HepG2 (cell line): ENCODE results near the gene HID1. TPM values are rescaled to one million over a fixed set of nuclear protein-coding genes. Genes with fewer than 3 reads are reported as not detected.

Source experiments
- HNF4G ChIP-seq, 2 experiments: sonication (generic) in 1 of 2; formaldehyde crosslinking in 1 of 2; IDR thresholded peaks; 2 replicates each; pipeline versions ENCODE4 v1.4.0 to v1.6.1; 2011 to 2020; ENCODE audit warnings: borderline replicate concordance in 2 of 2, low read depth in 2 of 2, mild to moderate bottlenecking in 2 of 2, low read length in 1 of 2, missing genetic modification reagents in 1 of 2, moderate library complexity in 1 of 2
- JUN ChIP-seq: sonication (generic); formaldehyde crosslinking; IDR thresholded peaks from 2 replicates; pipeline ENCODE4 v1.4.0; 2020; ENCODE audit warnings: mild to moderate bottlenecking, missing genetic modification reagents
- KDM1A ChIP-seq: IDR thresholded peaks from 2 replicates; pipeline ENCODE4 v1.6.1; 2016; ENCODE audit warnings: missing compliant biosample characterization
- MAZ ChIP-seq, 2 experiments: sonication (generic) in 1 of 2; formaldehyde crosslinking in 1 of 2; IDR thresholded peaks; 2 replicates each; pipeline versions ENCODE4 v1.5.0 to v1.6.1; 2012 to 2020; ENCODE audit warnings: low read depth in 2 of 2, mild to moderate bottlenecking in 2 of 2, borderline replicate concordance in 1 of 2, improper control_type of control experiment in 1 of 2, low read length in 1 of 2, missing genetic modification reagents in 1 of 2, moderate library complexity in 1 of 2
- MEIS1 ChIP-seq: sonication (generic); formaldehyde crosslinking; IDR thresholded peaks from 2 replicates; pipeline ENCODE4 v1.9.0; 2021; ENCODE audit warnings: mild to moderate bottlenecking, missing genetic modification reagents, moderate library complexity, borderline replicate concordance
- NFKBIZ ChIP-seq: IDR thresholded peaks from 2 replicates; pipeline ENCODE4 v1.6.1; 2018; ENCODE audit warnings: missing genetic modification reagents, missing compliant biosample characterization
- POLR2A ChIP-seq, 2 experiments: IDR thresholded peaks; 2 replicates each; pipeline ENCODE4 v1.6.1; 2011; ENCODE audit warnings: low read depth in 2 of 2, low read length in 2 of 2, mild to moderate bottlenecking in 1 of 2, moderate library complexity in 1 of 2; ENCODE audit not compliant: insufficient read depth in 1 of 2
- POLR2G ChIP-seq: fragments of 200-400 bp; formaldehyde crosslinking; IDR thresholded peaks from 2 replicates; pipeline ENCODE4 v1.6.1; 2018; ENCODE audit warnings: mild to moderate bottlenecking, low read depth, low read length, moderate library complexity
- SMAD1 ChIP-seq: sonication (generic); formaldehyde crosslinking; IDR thresholded peaks from 2 replicates; pipeline ENCODE4 v1.4.0; 2020; ENCODE audit warnings: missing genetic modification reagents, low read depth, mild to moderate bottlenecking, borderline replicate concordance
- STAT6 ChIP-seq: sonication (generic); formaldehyde crosslinking; IDR thresholded peaks from 2 replicates; pipeline ENCODE4 v1.4.0; 2020; ENCODE audit warnings: missing genetic modification reagents, mild to moderate bottlenecking, borderline replicate concordance
- ZHX1 ChIP-seq: sonication (generic); formaldehyde crosslinking; IDR thresholded peaks from 2 replicates; pipeline ENCODE4 v1.8.1; 2022; ENCODE audit warnings: low read depth, mild to moderate bottlenecking, missing genetic modification reagents
- ZNF530 ChIP-seq: sonication (generic); formaldehyde crosslinking; IDR thresholded peaks from 2 replicates; pipeline ENCODE4 v1.5.0; 2020; ENCODE audit warnings: low read depth, mild to moderate bottlenecking, missing genetic modification reagents
- ZNF616 ChIP-seq: sonication (generic); formaldehyde crosslinking; IDR thresholded peaks from 2 replicates; pipeline ENCODE4 v1.5.0; 2020; ENCODE audit warnings: low read depth, mild to moderate bottlenecking, missing genetic modification reagents
- ZNF724P ChIP-seq: sonication (generic); formaldehyde crosslinking; IDR thresholded peaks from 2 replicates; pipeline ENCODE4 v1.8.0; 2022; ENCODE audit warnings: missing genetic modification reagents, borderline replicate concordance
- ZNF777 ChIP-seq: sonication (generic); formaldehyde crosslinking; IDR thresholded peaks from 2 replicates; pipeline ENCODE4 v1.4.0; 2020; ENCODE audit warnings: missing genetic modification reagents
- ZSCAN29 ChIP-seq: sonication (generic); formaldehyde crosslinking; conservative IDR thresholded peaks from 2 replicates; pipeline ENCODE4 v1.4.0; 2020; ENCODE audit warnings: mild to moderate bottlenecking, missing genetic modification reagents
- polyA plus RNA-seq, 8 experiments: library from polyadenylated mRNA; depleted of rRNA in 3 of 8; stranded (reverse) in 7 of 8; unstranded in 1 of 8; fragments of >200 nt; fragmentation: Illumina TruSeq in 4 of 8; extraction: Trizol in 4 of 8; gene quantifications; 2 replicates each; pipeline versions ENCODE4 v1.2.1 to v1.2.3, GENCODE V29; 2011 to 2016; ENCODE audit warnings: low read depth in 4 of 8, missing spikeins in 1 of 8, mixed read lengths in 1 of 8; ENCODE audit not compliant: insufficient read depth in 1 of 8
- total RNA-seq, 5 experiments: library from RNA; depleted of rRNA; stranded (reverse); fragments of >200 nt; fragmentation: Illumina TruSeq; extraction: Trizol; gene quantifications; 2 replicates each; pipeline ENCODE4 v1.2.3, GENCODE V29; 2016; ENCODE audit warnings: low read depth in 1 of 5
- TF ChIP-seq, protein P1 (sequence below): fragments of 450-650 bp; IDR thresholded peaks from 2 replicates; pipeline ENCODE4 v1.6.1; 2017; ENCODE audit warnings: mild to moderate bottlenecking
- TF ChIP-seq, protein P2 (sequence below): sonication (generic); formaldehyde crosslinking; IDR thresholded peaks from 2 replicates; pipeline ENCODE4 v1.9.0; 2021; ENCODE audit warnings: missing genetic modification reagents, mild to moderate bottlenecking, borderline replicate concordance

HID1 gene
- total and polyA plus RNA-seq, 2 of the 13 experiments (the other 11 are each of a cell fraction or from before 2014, with no cell fraction given), result 2.1 to 10.6 TPM

DNA sequence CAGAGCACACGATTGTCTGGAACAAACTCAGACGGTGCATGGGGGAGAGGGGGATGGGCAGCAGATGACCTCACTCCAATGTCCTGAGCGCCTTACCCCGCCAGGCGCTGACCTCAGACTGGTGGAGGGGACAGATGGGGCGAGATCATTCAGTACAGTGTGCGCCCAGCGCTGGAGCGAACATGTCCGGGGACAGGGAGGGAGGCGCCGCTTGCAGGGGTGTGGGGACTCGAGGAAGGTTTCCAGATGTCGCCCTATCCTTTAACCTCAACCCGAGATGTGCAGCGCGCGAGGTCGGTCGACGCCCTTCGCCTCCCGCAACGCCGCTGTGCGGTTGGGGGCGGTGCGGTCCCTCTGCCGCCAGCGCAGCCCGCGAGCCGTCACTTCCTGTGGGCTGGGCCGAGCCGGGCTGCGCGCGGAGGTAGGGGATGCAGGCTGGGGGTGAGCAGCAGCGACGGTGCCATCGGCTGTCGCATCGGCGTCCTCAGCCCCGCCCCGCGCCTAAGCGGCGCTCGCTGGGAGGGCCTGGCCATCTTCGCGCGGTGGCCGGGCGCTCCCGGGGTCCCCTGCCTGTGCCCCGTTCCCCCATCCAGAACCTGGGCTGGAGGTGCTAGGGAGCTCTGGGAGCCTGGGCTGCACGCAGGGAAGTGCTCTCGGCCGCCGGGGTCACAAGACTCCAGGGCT, 9.6 kb upstream of the HID1 start (continued):
- TF ChIP-seq, protein P1, sequence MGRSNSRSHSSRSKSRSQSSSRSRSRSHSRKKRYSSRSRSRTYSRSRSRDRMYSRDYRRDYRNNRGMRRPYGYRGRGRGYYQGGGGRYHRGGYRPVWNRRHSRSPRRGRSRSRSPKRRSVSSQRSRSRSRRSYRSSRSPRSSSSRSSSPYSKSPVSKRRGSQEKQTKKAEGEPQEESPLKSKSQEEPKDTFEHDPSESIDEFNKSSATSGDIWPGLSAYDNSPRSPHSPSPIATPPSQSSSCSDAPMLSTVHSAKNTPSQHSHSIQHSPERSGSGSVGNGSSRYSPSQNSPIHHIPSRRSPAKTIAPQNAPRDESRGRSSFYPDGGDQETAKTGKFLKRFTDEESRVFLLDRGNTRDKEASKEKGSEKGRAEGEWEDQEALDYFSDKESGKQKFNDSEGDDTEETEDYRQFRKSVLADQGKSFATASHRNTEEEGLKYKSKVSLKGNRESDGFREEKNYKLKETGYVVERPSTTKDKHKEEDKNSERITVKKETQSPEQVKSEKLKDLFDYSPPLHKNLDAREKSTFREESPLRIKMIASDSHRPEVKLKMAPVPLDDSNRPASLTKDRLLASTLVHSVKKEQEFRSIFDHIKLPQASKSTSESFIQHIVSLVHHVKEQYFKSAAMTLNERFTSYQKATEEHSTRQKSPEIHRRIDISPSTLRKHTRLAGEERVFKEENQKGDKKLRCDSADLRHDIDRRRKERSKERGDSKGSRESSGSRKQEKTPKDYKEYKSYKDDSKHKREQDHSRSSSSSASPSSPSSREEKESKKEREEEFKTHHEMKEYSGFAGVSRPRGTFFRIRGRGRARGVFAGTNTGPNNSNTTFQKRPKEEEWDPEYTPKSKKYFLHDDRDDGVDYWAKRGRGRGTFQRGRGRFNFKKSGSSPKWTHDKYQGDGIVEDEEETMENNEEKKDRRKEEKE, result no peak
- TF ChIP-seq MAZ (IDR thresholded peaks at IDR 0.05; ENCODE audit: borderline replicate concordance, low read depth, low read length), result peak; percentile 76
- peak; percentile 99 for TF ChIP-seq MAZ (CRISPR knock-in tag; IDR thresholded peaks at IDR 0.05; ENCODE audit: low read depth)
- peak; percentile 87; the same call in 1 of the 2 replicates for TF ChIP-seq STAT6 (CRISPR knock-in tag)
- peak; percentile 82 for TF ChIP-seq ZNF724P (CRISPR knock-in tag)
- TF ChIP-seq, protein P2, sequence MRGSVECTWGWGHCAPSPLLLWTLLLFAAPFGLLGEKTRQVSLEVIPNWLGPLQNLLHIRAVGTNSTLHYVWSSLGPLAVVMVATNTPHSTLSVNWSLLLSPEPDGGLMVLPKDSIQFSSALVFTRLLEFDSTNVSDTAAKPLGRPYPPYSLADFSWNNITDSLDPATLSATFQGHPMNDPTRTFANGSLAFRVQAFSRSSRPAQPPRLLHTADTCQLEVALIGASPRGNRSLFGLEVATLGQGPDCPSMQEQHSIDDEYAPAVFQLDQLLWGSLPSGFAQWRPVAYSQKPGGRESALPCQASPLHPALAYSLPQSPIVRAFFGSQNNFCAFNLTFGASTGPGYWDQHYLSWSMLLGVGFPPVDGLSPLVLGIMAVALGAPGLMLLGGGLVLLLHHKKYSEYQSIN, result no peak
- TF ChIP-seq KDM1A (CRISPR knock-in tag), result 0 out of 2 replicates have a peak, but pooled peaks have one; percentile 8
- TF ChIP-seq ZHX1 (CRISPR knock-in tag), result peak; percentile 91
- TF ChIP-seq NFKBIZ (CRISPR knock-in tag), result peak; percentile 66; the same call in 1 of the 2 replicates
- TF ChIP-seq SMAD1, result peak; percentile 93
- no peak for TF ChIP-seq HNF4G (IDR thresholded peaks at IDR 0.05; ENCODE audit: borderline replicate concordance, low read depth, low read length)
- peak; percentile 52; the same call in 1 of the 2 replicates for TF ChIP-seq HNF4G (CRISPR knock-in tag; IDR thresholded peaks at IDR 0.05; ENCODE audit: borderline replicate concordance, low read depth)
- peak; percentile 76 for TF ChIP-seq MEIS1 (CRISPR knock-in tag)
- peak; percentile 90 for TF ChIP-seq JUN
- TF ChIP-seq POLR2A (IDR thresholded peaks at IDR 0.05; ENCODE audit: insufficient read depth in 1 of 2, low read depth in 2 of 2, low read length in 2 of 2), result peak; percentile 74 to 95
- TF ChIP-seq ZNF616 (CRISPR knock-in tag), result no peak; the same call in 1 of the 2 replicates
- peak; percentile 95 for TF ChIP-seq ZSCAN29
- no peak for TF ChIP-seq ZNF530
- TF ChIP-seq POLR2G, result peak; percentile 91
- peak; percentile 77; the same call in 1 of the 2 replicates for TF ChIP-seq ZNF777 (CRISPR knock-in tag)
